Astrocyte (in vitro differentiated cells and primary cell): Measurements from ENCODE around the gene LYPD6. TPM values are rescaled to one million over a fixed set of nuclear protein-coding genes. Genes with fewer than 3 reads are reported as not detected.
A peak's percentile ranks its signal among the peaks of the same experiment; 100 is the strongest.

Source experiments
- DNase-seq: peaks from one replicate; pipeline ENCODE4 v3.0.0-alpha.2; 2010; ENCODE audit warnings: low read depth
- FAIRE-seq: peaks from 2 replicates; lab custom pipeline; 2011; peaks lifted over from hg19 to GRCh38; lab: Jason Lieb, UNC
- H2AFZ ChIP-seq: 2 replicates; pipeline ENCODE4 v1.6.0; 2012; ENCODE audit warnings: low read depth, low read length, inconsistent platforms
- H3K27ac ChIP-seq: 2 replicates; pipeline ENCODE4 v1.5.1; 2011; ENCODE audit warnings: low read depth, low read length, inconsistent platforms
- H3K27me3 ChIP-seq: 2 replicates; pipeline ENCODE4 v1.6.0; 2011; ENCODE audit warnings: low read length, inconsistent platforms; ENCODE audit not compliant: insufficient read depth
- H3K36me3 ChIP-seq: 2 replicates; pipeline ENCODE4 v1.5.1; 2011; ENCODE audit warnings: low read length, inconsistent platforms; ENCODE audit not compliant: insufficient read depth
- H3K4me1 ChIP-seq: 2 replicates; pipeline ENCODE4 v1.5.1; 2011; ENCODE audit warnings: low read length, inconsistent platforms; ENCODE audit not compliant: insufficient read depth
- H3K4me2 ChIP-seq: 2 replicates; pipeline ENCODE4 v1.6.0; 2012; ENCODE audit warnings: low read length, inconsistent platforms
- H3K4me3 ChIP-seq: 2 replicates; pipeline ENCODE4 v1.5.1; 2011; ENCODE audit warnings: low read depth, mild to moderate bottlenecking, low read length, inconsistent platforms; ENCODE audit not compliant: insufficient read depth
- H3K79me2 ChIP-seq: 2 replicates; pipeline ENCODE4 v1.6.0; 2012; ENCODE audit warnings: mild to moderate bottlenecking, low read length, inconsistent platforms; ENCODE audit not compliant: insufficient read depth
- H3K9ac ChIP-seq: 2 replicates; pipeline ENCODE4 v1.6.0; 2012; ENCODE audit warnings: mild to moderate bottlenecking, low read length, inconsistent platforms
- H3K9me3 ChIP-seq: 2 replicates; pipeline ENCODE4 v1.5.1; 2012; ENCODE audit warnings: low read depth, mild to moderate bottlenecking, low read length, inconsistent platforms; ENCODE audit not compliant: insufficient read depth
- H4K20me1 ChIP-seq: 2 replicates; pipeline ENCODE4 v1.6.0; 2012; ENCODE audit warnings: low read length, inconsistent platforms; ENCODE audit not compliant: insufficient read depth
- H3K27ac Mint-ChIP-seq: one replicate; pipeline ENCODE4 v1.8.0; 2021; ENCODE audit warnings: mild to moderate bottlenecking, mixed read lengths; ENCODE audit not compliant: unreplicated experiment
- H3K27me3 Mint-ChIP-seq: one replicate; pipeline ENCODE4 v1.8.0; 2021; ENCODE audit warnings: low read depth, mixed read lengths; ENCODE audit not compliant: unreplicated experiment
- H3K36me3 Mint-ChIP-seq: one replicate; pipeline ENCODE4 v1.8.0; 2021; ENCODE audit warnings: low read depth, mixed read lengths; ENCODE audit not compliant: unreplicated experiment
- H3K4me1 Mint-ChIP-seq: one replicate; pipeline ENCODE4 v1.8.0; 2021; ENCODE audit warnings: low read depth, mixed read lengths; ENCODE audit not compliant: unreplicated experiment
- H3K4me3 Mint-ChIP-seq: one replicate; pipeline ENCODE4 v1.8.0; 2021; ENCODE audit warnings: mild to moderate bottlenecking, moderate library complexity, mixed read lengths; ENCODE audit not compliant: unreplicated experiment
- H3K9me3 Mint-ChIP-seq: one replicate; pipeline ENCODE4 v1.8.0; 2021; ENCODE audit warnings: mild to moderate bottlenecking, mixed read lengths; ENCODE audit not compliant: unreplicated experiment
- EZH2 ChIP-seq: IDR thresholded peaks from 2 replicates; pipeline ENCODE4 v1.6.1; 2012; ENCODE audit warnings: mild to moderate bottlenecking, low read length, inconsistent platforms; ENCODE audit not compliant: insufficient read depth
- total RNA-seq: library from RNA; stranded (reverse); gene quantifications from 2 replicates; pipeline ENCODE4 v1.2.1, GENCODE V29; 2021
- TF ChIP-seq, protein P1 (sequence below): IDR thresholded peaks from 2 replicates; pipeline ENCODE4 v1.5.1; 2011; ENCODE audit warnings: low read depth, mild to moderate bottlenecking, inconsistent platforms, low read length, moderate library complexity; ENCODE audit not compliant: insufficient read depth

The LYPD6 gene
- total RNA-seq, 1 donor from 2014 or later = 1.4 TPM

DNA sequence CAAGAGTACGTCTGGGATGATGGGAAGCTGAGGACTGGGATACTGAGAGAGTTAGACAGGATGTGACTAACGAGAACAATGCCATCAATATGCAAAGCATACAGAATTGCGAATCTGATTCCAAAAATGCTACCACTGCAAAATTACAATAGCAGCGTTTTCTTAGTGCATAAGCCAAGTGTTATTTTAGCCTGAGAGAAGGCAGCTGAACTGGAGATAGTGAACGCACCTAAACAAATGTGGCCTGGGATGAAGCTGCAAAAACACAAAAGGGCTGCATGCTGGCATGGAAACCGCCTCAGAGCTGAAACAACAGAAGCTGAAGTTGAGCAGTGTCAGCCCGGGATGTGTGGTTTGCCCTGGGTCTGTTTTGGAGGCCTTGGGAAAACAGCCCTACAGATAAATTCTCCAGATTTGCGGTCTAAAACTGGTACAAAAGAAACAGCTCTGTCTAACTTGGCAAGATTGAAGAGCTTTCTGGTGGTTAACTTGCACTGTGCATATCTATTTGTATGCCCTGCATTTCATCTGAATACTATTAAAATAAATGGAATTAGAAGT is 45.5 kb downstream of the LYPD6 start:
- Mint-ChIP-seq H3K27me3 (peaks cover 4% of the 10 kb centered on the region), H3K36me3 (no peaks in the 10 kb centered on the region), H3K9me3 (no peaks in the 10 kb centered on the region), H3K27ac (no peak overlapping the region), H3K4me1 (peaks cover 6% of the 10 kb centered on the region), H3K4me3 (no peak overlapping the region)
- Histone ChIP-seq H3K79me2 (no peaks in the 10 kb centered on the region), H4K20me1 (no peaks in the 10 kb centered on the region), H3K4me2 (peak overlapping the region; percentile 51), H3K4me3 (no peak overlapping the region), H3K9me3 (peaks cover 1% of the 10 kb centered on the region), H3K9ac (no peak overlapping the region), H3K27me3 (no peaks in the 10 kb centered on the region), H3K36me3 (no peaks in the 10 kb centered on the region), H3K27ac (peak overlapping the region; percentile 6), H3K4me1 (peaks cover 6% of the 10 kb centered on the region), H2AFZ (no peak overlapping the region)
- no peak for TF ChIP-seq EZH2
- TF ChIP-seq, protein P1, sequence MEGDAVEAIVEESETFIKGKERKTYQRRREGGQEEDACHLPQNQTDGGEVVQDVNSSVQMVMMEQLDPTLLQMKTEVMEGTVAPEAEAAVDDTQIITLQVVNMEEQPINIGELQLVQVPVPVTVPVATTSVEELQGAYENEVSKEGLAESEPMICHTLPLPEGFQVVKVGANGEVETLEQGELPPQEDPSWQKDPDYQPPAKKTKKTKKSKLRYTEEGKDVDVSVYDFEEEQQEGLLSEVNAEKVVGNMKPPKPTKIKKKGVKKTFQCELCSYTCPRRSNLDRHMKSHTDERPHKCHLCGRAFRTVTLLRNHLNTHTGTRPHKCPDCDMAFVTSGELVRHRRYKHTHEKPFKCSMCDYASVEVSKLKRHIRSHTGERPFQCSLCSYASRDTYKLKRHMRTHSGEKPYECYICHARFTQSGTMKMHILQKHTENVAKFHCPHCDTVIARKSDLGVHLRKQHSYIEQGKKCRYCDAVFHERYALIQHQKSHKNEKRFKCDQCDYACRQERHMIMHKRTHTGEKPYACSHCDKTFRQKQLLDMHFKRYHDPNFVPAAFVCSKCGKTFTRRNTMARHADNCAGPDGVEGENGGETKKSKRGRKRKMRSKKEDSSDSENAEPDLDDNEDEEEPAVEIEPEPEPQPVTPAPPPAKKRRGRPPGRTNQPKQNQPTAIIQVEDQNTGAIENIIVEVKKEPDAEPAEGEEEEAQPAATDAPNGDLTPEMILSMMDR = no peak
- FAIRE-seq (no peak), DNase-seq (peak; percentile 89)

DNA sequence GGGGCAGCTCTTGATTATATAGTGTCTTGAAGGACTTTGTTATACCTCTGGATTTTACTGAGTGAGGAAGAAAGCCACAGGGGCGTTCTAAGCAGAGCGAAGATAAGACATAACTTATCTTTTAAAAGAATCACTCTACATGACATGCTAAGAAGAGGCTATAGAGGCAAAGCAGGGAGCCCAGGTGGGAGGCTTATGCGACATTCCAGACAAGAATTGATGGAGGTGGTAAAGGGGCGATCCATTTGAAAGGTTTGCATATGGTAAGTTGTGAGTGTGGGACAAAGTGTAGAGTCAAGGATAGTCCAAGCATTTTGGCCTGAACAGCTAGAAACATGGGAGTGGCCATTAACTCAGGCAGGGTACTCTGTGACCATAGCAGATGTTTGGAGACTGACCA is 49.8 kb downstream of the LYPD6 start:
- H3K36me3 ChIP-seq = no peaks in the 10 kb centered on the region
- TF ChIP-seq, protein P1 = no peak
- TF ChIP-seq EZH2 = no peak
- H3K4me1 ChIP-seq = peaks cover 6% of the 10 kb centered on the region
- H3K9me3 Mint-ChIP-seq = no peaks in the 10 kb centered on the region
- H4K20me1 ChIP-seq = no peaks in the 10 kb centered on the region
- H3K4me3 Mint-ChIP-seq = no peak overlapping the region
- H2AFZ ChIP-seq = no peak overlapping the region
- H3K4me3 ChIP-seq = no peak overlapping the region
- H3K27me3 Mint-ChIP-seq = no peaks in the 10 kb centered on the region
- H3K79me2 ChIP-seq = no peaks in the 10 kb centered on the region
- H3K27ac Mint-ChIP-seq = no peak overlapping the region
- H3K4me1 Mint-ChIP-seq = peaks cover 11% of the 10 kb centered on the region
- H3K9me3 ChIP-seq = peaks cover 3% of the 10 kb centered on the region
- no peak for DNase-seq
- H3K4me2 ChIP-seq = no peak overlapping the region
- H3K27me3 ChIP-seq = no peaks in the 10 kb centered on the region
- FAIRE-seq = no peak
- H3K27ac ChIP-seq = no peak overlapping the region
- no peak overlapping the region for H3K9ac ChIP-seq
- H3K36me3 Mint-ChIP-seq = no peaks in the 10 kb centered on the region

DNA sequence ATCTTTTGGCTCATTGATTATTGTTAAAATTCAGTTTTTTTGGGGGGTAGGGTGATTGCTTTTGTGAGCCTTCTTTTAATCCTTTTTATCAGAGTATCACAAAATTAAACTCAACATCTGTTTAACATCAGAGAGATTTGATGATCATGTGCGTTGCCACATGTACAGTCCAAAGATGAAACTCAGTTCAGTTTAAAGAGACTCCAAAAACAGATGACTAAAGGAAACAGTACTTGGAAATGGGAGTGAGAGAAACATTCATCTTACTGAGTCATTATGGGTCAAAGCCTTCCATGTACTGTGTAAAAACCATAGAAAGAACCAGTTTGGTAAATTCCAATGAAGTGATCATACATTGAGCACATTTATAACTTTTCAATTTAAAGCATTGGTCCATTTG is 53.0 kb downstream of the LYPD6 start:
- H3K4me3 ChIP-seq = no peak overlapping the region
- H3K9me3 ChIP-seq = peaks cover 3% of the 10 kb centered on the region
- peak overlapping the region; percentile 1 for H3K4me2 ChIP-seq
- H3K27ac Mint-ChIP-seq = peak overlapping the region; percentile 70
- H3K79me2 ChIP-seq = no peaks in the 10 kb centered on the region
- H2AFZ ChIP-seq = no peak overlapping the region
- no peaks in the 10 kb centered on the region for H3K36me3 ChIP-seq
- peaks cover 11% of the 10 kb centered on the region for H3K4me1 Mint-ChIP-seq
- H3K27me3 ChIP-seq = no peaks in the 10 kb centered on the region
- DNase-seq = peak; percentile 87
- H3K9me3 Mint-ChIP-seq = no peaks in the 10 kb centered on the region
- no peaks in the 10 kb centered on the region for H3K36me3 Mint-ChIP-seq
- peak; percentile 20 for FAIRE-seq
- no peak overlapping the region for H3K27ac ChIP-seq
- no peaks in the 10 kb centered on the region for H3K4me1 ChIP-seq
- H3K4me3 Mint-ChIP-seq = no peak overlapping the region
- no peaks in the 10 kb centered on the region for H4K20me1 ChIP-seq
- H3K9ac ChIP-seq = no peak overlapping the region
- no peaks in the 10 kb centered on the region for H3K27me3 Mint-ChIP-seq
- TF ChIP-seq EZH2 = no peak
- TF ChIP-seq, protein P1 = no peak
